GM12878 (cell line): Measurements from ENCODE around the gene OSM.

ENCODE experiments used
- BHLHE40 ChIP-seq, 2 experiments: fragments of 450-650 bp in 1 of 2; IDR thresholded peaks; 2 replicates each; pipeline ENCODE4 v1.6.1; 2011 to 2017; ENCODE audit warnings: low read depth in 2 of 2, borderline replicate concordance in 1 of 2, improper control_type of control experiment in 1 of 2, low read length in 1 of 2, mild to moderate bottlenecking in 1 of 2
- FOXM1 ChIP-seq: IDR thresholded peaks from 2 replicates; pipeline ENCODE4 v1.6.1; 2012; ENCODE audit warnings: low read depth, mild to moderate bottlenecking, inconsistent platforms, low read length, moderate library complexity
- POLR2A ChIP-seq: IDR thresholded peaks from 2 replicates; pipeline ENCODE4 v1.6.1; 2011; ENCODE audit warnings: low read depth, mild to moderate bottlenecking, low read length
- POLR2AphosphoS2 ChIP-seq: IDR thresholded peaks from 2 replicates; pipeline ENCODE4 v1.6.1; 2011; ENCODE audit warnings: low read depth, mild to moderate bottlenecking, low read length, improper control_type of control experiment, moderate library complexity
- POLR2AphosphoS5 ChIP-seq: IDR thresholded peaks from 2 replicates; pipeline ENCODE4 v1.6.1; 2011; ENCODE audit warnings: mild to moderate bottlenecking, low read length, inconsistent platforms
- PRDM15 ChIP-seq: fragments of 450-650 bp; formaldehyde crosslinking; IDR thresholded peaks from 2 replicates; pipeline ENCODE4 v1.4.0; 2020; ENCODE audit warnings: mild to moderate bottlenecking, moderate library complexity
- SIN3A ChIP-seq: IDR thresholded peaks from 2 replicates; pipeline ENCODE4 v1.6.1; 2012; ENCODE audit warnings: low read depth, low read length, improper control_type of control experiment
- SP1 ChIP-seq: IDR thresholded peaks from one replicate; pipeline ENCODE4 v1.6.1; 2011; ENCODE audit warnings: low read depth, low read length
- SPI1 ChIP-seq: IDR thresholded peaks from 2 replicates; pipeline ENCODE4 v1.6.1; 2011; ENCODE audit warnings: low read depth, mild to moderate bottlenecking, low read length, moderate library complexity, borderline replicate concordance; ENCODE audit not compliant: insufficient read depth
- SUPT20H ChIP-seq: IDR thresholded peaks from 2 replicates; pipeline ENCODE4 v1.6.1; 2011; ENCODE audit warnings: low read depth, mild to moderate bottlenecking, low read length, moderate library complexity, borderline replicate concordance; ENCODE audit not compliant: control insufficient read depth
- TCF12 ChIP-seq: IDR thresholded peaks from 2 replicates; pipeline ENCODE4 v1.6.1; 2011; ENCODE audit warnings: low read depth, mild to moderate bottlenecking, low read length
- ZZZ3 ChIP-seq: IDR thresholded peaks from 2 replicates; pipeline ENCODE4 v1.6.1; 2011; ENCODE audit warnings: low read depth; ENCODE audit not compliant: control insufficient read depth, insufficient read length
- TF ChIP-seq, protein P1 (sequence below), 3 experiments: IDR thresholded peaks in 2 of 3; conservative IDR thresholded peaks in 1 of 3; 2 replicates each; pipeline ENCODE4 v1.5.1; 2011; ENCODE audit warnings: low read depth in 3 of 3, low read length in 3 of 3, mild to moderate bottlenecking in 3 of 3, control low read depth in 2 of 3, moderate library complexity in 2 of 3, inconsistent platforms in 1 of 3, mixed read lengths in 1 of 3; ENCODE audit not compliant: control insufficient read depth in 2 of 3, insufficient read depth in 1 of 3; ENCODE audit errors: extremely low read depth in 1 of 3

- TF ChIP-seq POLR2A (no peak), SUPT20H (no peak), POLR2AphosphoS5 (no peak), SP1 (no peak), ZZZ3 (no peak), POLR2AphosphoS2 (no peak), SIN3A (no peak), SPI1 (no peak), PRDM15 (CRISPR knock-in tag) (no peak), TCF12 (no peak), FOXM1 (no peak), BHLHE40 (IDR thresholded peaks at IDR 0.05; ENCODE audit: borderline replicate concordance in 1 of 2, low read depth in 2 of 2, low read length in 1 of 2) (no peak)
- TF ChIP-seq, protein P1, sequence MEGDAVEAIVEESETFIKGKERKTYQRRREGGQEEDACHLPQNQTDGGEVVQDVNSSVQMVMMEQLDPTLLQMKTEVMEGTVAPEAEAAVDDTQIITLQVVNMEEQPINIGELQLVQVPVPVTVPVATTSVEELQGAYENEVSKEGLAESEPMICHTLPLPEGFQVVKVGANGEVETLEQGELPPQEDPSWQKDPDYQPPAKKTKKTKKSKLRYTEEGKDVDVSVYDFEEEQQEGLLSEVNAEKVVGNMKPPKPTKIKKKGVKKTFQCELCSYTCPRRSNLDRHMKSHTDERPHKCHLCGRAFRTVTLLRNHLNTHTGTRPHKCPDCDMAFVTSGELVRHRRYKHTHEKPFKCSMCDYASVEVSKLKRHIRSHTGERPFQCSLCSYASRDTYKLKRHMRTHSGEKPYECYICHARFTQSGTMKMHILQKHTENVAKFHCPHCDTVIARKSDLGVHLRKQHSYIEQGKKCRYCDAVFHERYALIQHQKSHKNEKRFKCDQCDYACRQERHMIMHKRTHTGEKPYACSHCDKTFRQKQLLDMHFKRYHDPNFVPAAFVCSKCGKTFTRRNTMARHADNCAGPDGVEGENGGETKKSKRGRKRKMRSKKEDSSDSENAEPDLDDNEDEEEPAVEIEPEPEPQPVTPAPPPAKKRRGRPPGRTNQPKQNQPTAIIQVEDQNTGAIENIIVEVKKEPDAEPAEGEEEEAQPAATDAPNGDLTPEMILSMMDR (IDR thresholded peaks at IDR 0.05 in 2 of 3, conservative IDR thresholded peaks at IDR 0.05 in 1 of 3; ENCODE audit: control insufficient read depth in 2 of 3, extremely low read depth in 1 of 3, insufficient read depth in 1 of 3, low read depth in 3 of 3, low read length in 3 of 3), result no peak
Measured at GRCh38 chr22:30284666-30285065, 18.0 kb upstream of the OSM start.
